H9 (cell line): ENCODE results near the gene AVL9. TPM values are rescaled to one million over a fixed set of nuclear protein-coding genes. Genes with fewer than 3 reads are reported as not detected.

Experiments used
- DNase-seq: peaks from one replicate; pipeline ENCODE4 v3.0.0-alpha.2; 2017
- H2AFZ ChIP-seq: one replicate; pipeline ENCODE4 v1.6.1; 2013; ENCODE audit warnings: mild to moderate bottlenecking, low read length, control low read depth, moderate library complexity
- H2AK5ac ChIP-seq: 2 replicates; pipeline ENCODE4 v1.6.1; 2013; ENCODE audit warnings: low read length, control low read depth, mixed read lengths; ENCODE audit not compliant: insufficient read length
- H2BK120ac ChIP-seq: one replicate; pipeline ENCODE4 v1.6.1; 2013; ENCODE audit warnings: low read depth, mild to moderate bottlenecking, low read length, control low read depth, inconsistent platforms; ENCODE audit not compliant: poor library complexity, severe bottlenecking
- H2BK12ac ChIP-seq: 2 replicates; pipeline ENCODE4 v1.6.1; 2013; ENCODE audit warnings: low read length, control low read depth, mixed read lengths, low read depth; ENCODE audit not compliant: insufficient read length
- H2BK15ac ChIP-seq: 2 replicates; pipeline ENCODE4 v1.6.1; 2013; ENCODE audit warnings: low read depth, low read length, control low read depth
- H2BK20ac ChIP-seq: one replicate; pipeline ENCODE4 v1.6.1; 2013; ENCODE audit warnings: low read depth, mild to moderate bottlenecking, low read length, control low read depth, inconsistent platforms; ENCODE audit not compliant: poor library complexity, severe bottlenecking
- H2BK5ac ChIP-seq: 2 replicates; pipeline ENCODE4 v1.6.1; 2013; ENCODE audit warnings: low read length, control low read depth, mixed read lengths; ENCODE audit not compliant: insufficient read length
- H3K14ac ChIP-seq: 2 replicates; pipeline ENCODE4 v1.6.1; 2013; ENCODE audit warnings: low read length, control low read depth; ENCODE audit not compliant: insufficient read depth
- H3K18ac ChIP-seq: 2 replicates; pipeline ENCODE4 v1.6.1; 2013; ENCODE audit warnings: low read depth, mild to moderate bottlenecking, mixed read lengths, low read length, control low read depth; ENCODE audit not compliant: insufficient read length
- H3K23ac ChIP-seq: 2 replicates; pipeline ENCODE4 v1.6.1; 2013; ENCODE audit warnings: low read length, control low read depth, mixed read lengths, low read depth; ENCODE audit not compliant: insufficient read length
- H3K23me2 ChIP-seq: 2 replicates; pipeline ENCODE4 v1.6.1; 2013; ENCODE audit warnings: low read depth, mild to moderate bottlenecking, mixed read lengths, low read length, control low read depth; ENCODE audit not compliant: insufficient read length, poor library complexity, severe bottlenecking
- H3K27ac ChIP-seq: 2 replicates; pipeline ENCODE4 v1.5.1; 2013; ENCODE audit warnings: low read length, control low read depth, mixed read lengths, low read depth; ENCODE audit not compliant: insufficient read length
- H3K27me3 ChIP-seq: 2 replicates; pipeline ENCODE4 v1.6.1; 2013; ENCODE audit warnings: low read length, control low read depth, inconsistent platforms; ENCODE audit not compliant: insufficient read depth
- H3K4ac ChIP-seq: 2 replicates; pipeline ENCODE4 v1.6.1; 2013; ENCODE audit warnings: low read depth, mild to moderate bottlenecking, control low read depth, inconsistent platforms, low read length, moderate library complexity
- H3K4me1 ChIP-seq: 2 replicates; pipeline ENCODE4 v1.6.1; 2013; ENCODE audit warnings: low read length, control low read depth, inconsistent platforms; ENCODE audit not compliant: insufficient read depth
- H3K4me2 ChIP-seq: 2 replicates; pipeline ENCODE4 v1.6.1; 2013; ENCODE audit warnings: low read length, control low read depth, mixed read lengths; ENCODE audit not compliant: insufficient read length, insufficient read depth
- H3K56ac ChIP-seq: 2 replicates; pipeline ENCODE4 v1.6.1; 2013; ENCODE audit warnings: low read depth, mild to moderate bottlenecking, mixed read lengths, low read length, control low read depth; ENCODE audit not compliant: insufficient read length
- H3K79me1 ChIP-seq: 2 replicates; pipeline ENCODE4 v1.6.1; 2013; ENCODE audit warnings: low read depth, mild to moderate bottlenecking, moderate library complexity, low read length, control low read depth, inconsistent platforms; ENCODE audit not compliant: insufficient read depth, poor library complexity, severe bottlenecking
- H3K79me2 ChIP-seq: 2 replicates; pipeline ENCODE4 v1.6.1; 2013; ENCODE audit warnings: low read length, control low read depth, inconsistent platforms; ENCODE audit not compliant: insufficient read depth
- H3K9ac ChIP-seq: 2 replicates; pipeline ENCODE4 v1.6.1; 2013; ENCODE audit warnings: low read length, control low read depth, mixed read lengths; ENCODE audit not compliant: insufficient read length; ENCODE audit errors: extremely low read depth
- H3K9me3 ChIP-seq: one replicate; pipeline ENCODE4 v1.6.1; 2013; ENCODE audit warnings: low read depth, low read length, inconsistent platforms; ENCODE audit not compliant: control insufficient read depth
- H3T11ph ChIP-seq: one replicate; pipeline ENCODE4 v1.6.1; 2013; ENCODE audit warnings: mild to moderate bottlenecking, low read length, control low read depth, inconsistent platforms
- H4K20me1 ChIP-seq: one replicate; pipeline ENCODE4 v1.6.1; 2013; ENCODE audit not compliant: control insufficient read depth, insufficient read length, insufficient read depth
- H4K5ac ChIP-seq: 2 replicates; pipeline ENCODE4 v1.6.1; 2013; ENCODE audit warnings: low read depth, mild to moderate bottlenecking, mixed read lengths, low read length, control low read depth; ENCODE audit not compliant: insufficient read length
- H4K8ac ChIP-seq: replicated peaks from 2 replicates; pipeline ENCODE4 v1.6.1; 2013; ENCODE audit warnings: low read length, control low read depth, mixed read lengths, low read depth; ENCODE audit not compliant: insufficient read length
- H4K91ac ChIP-seq: 2 replicates; pipeline ENCODE4 v1.6.1; 2013; ENCODE audit warnings: low read depth, mild to moderate bottlenecking, moderate library complexity, mixed read lengths, low read length, control low read depth; ENCODE audit not compliant: insufficient read length
- H3K27ac Mint-ChIP-seq, 3 experiments: 2 replicates in 2 of 3; 3 replicates in 1 of 3; pipeline ENCODE4 v1.8.0; 2020 to 2021; ENCODE audit warnings: mixed read lengths in 3 of 3, mild to moderate bottlenecking in 1 of 3, moderate library complexity in 1 of 3
- H3K27me3 Mint-ChIP-seq: 2 replicates; pipeline ENCODE4 v1.8.0; 2021; ENCODE audit warnings: low read depth, mild to moderate bottlenecking, moderate library complexity, mixed read lengths
- H3K36me3 Mint-ChIP-seq, 3 experiments: 2 replicates in 2 of 3; 3 replicates in 1 of 3; pipeline ENCODE4 v1.8.0; 2020 to 2021; ENCODE audit warnings: low read depth in 3 of 3, mixed read lengths in 3 of 3; ENCODE audit not compliant: insufficient read depth in 1 of 3
- H3K4me1 Mint-ChIP-seq, 2 experiments: 2 replicates each; pipeline ENCODE4 v1.8.0; 2020; ENCODE audit warnings: mixed read lengths in 2 of 2
- H3K4me3 Mint-ChIP-seq, 2 experiments: 2 replicates in 1 of 2; 3 replicates in 1 of 2; pipeline ENCODE4 v1.8.0; 2020 to 2021; ENCODE audit warnings: mild to moderate bottlenecking in 2 of 2, mixed read lengths in 2 of 2, moderate library complexity in 1 of 2
- H3K9me3 Mint-ChIP-seq, 2 experiments: 2 replicates in 1 of 2; 3 replicates in 1 of 2; pipeline ENCODE4 v1.8.0; 2020; ENCODE audit warnings: mild to moderate bottlenecking in 2 of 2, mixed read lengths in 2 of 2, moderate library complexity in 1 of 2
- CTCF ChIP-seq: fragments of 200-600 bp; sonication (generic); conservative IDR thresholded peaks from 3 replicates; pipeline ENCODE4 v1.8.0; 2021; ENCODE audit warnings: antibody characterized with exemption, mild to moderate bottlenecking
- WGBS: extraction: QIAGEN DNeasy Blood & Tissue Kit; methylation state at CpG from one replicate; pipeline ENCODE4 v1.1.7; 2013; ENCODE audit warnings: missing lambda C conversion rate, low lambda C conversion rate, mixed read lengths; ENCODE audit not compliant: insufficient read length; ENCODE audit errors: extremely low coverage; 5-methylcytosine and 5-hydroxymethylcytosine counted together
- total RNA-seq: library from RNA; stranded (reverse); gene quantifications from 2 replicates; pipeline ENCODE4 v1.2.1, GENCODE V29; 2021

The AVL9 gene
- total RNA-seq, 1 experiment from 2014 or later, result 38.7 TPM

GRCh38 chr7:32500922-32501341, 5.6 kb downstream of the AVL9 start:
- Histone ChIP-seq H2AK5ac (no peak overlapping the region), H2BK5ac (no peak overlapping the region), H2BK120ac (no peak overlapping the region), H3K79me2 (peaks cover 30% of the 10 kb centered on the region; the same call in 1 of the 2 replicates), H3K23ac (no peak overlapping the region), H3K18ac (no peak overlapping the region), H4K20me1 (no peaks in the 10 kb centered on the region), H3K27ac (no peak overlapping the region), H4K8ac (no peak overlapping the region), H2BK15ac (no peak overlapping the region), H3K79me1 (no peaks in the 10 kb centered on the region), H3K9me3 (no peaks in the 10 kb centered on the region), H3K9ac (no peak overlapping the region), H3K27me3 (no peaks in the 10 kb centered on the region), H3K14ac (no peak overlapping the region), H4K91ac (no peak overlapping the region), H3K4me2 (no peak overlapping the region), H2BK12ac (no peak overlapping the region), H3K56ac (no peak overlapping the region), H3K4me1 (peaks cover 2% of the 10 kb centered on the region; the same call in 1 of the 2 replicates), H3K4ac (no peak overlapping the region), H2BK20ac (no peak overlapping the region), H3K23me2 (peaks cover 3% of the 10 kb centered on the region), H3T11ph (no peak overlapping the region), H4K5ac (no peak overlapping the region), H2AFZ (no peak overlapping the region)
- H3K9me3 Mint-ChIP-seq, result peaks cover 6 to 8% of the 10 kb centered on the region in 2 experiments; a peak in 3 of 5 replicates
- no peak for DNase-seq
- no peak overlapping the region for H3K4me3 Mint-ChIP-seq
- H3K27ac Mint-ChIP-seq, result peak overlapping the region in 2 of 3 experiments; percentile 34 to 38; a peak in 2 of 7 replicates
- TF ChIP-seq CTCF, result no peak
- WGBS, result no CpG with 5 or more reads among the region's 1 CpG
- no peaks in the 10 kb centered on the region for H3K27me3 Mint-ChIP-seq
- peaks cover 18 to 30% (median 24%) of the 10 kb centered on the region in 3 experiments for H3K36me3 Mint-ChIP-seq
- peaks cover 24 to 34% of the 10 kb centered on the region in 2 experiments for H3K4me1 Mint-ChIP-seq
